Colonic mucosa (tissue), 4 donors: ENCODE measurements around the gene CDHR2. TPM values are rescaled to one million over a fixed set of nuclear protein-coding genes. Genes with fewer than 3 reads are reported as not detected.
A peak's percentile ranks its signal among the peaks of the same experiment; 100 is the strongest.

Source experiments
- DNase-seq: peaks from one replicate; pipeline ENCODE4 v3.0.0-alpha.2; 2020
- H3K27ac ChIP-seq: fragments of 200-600 bp; one replicate; pipeline ENCODE4 v1.8.0; 2021
- H3K27me3 ChIP-seq: fragments of 200-600 bp; one replicate; pipeline ENCODE4 v1.8.0; 2021
- H3K36me3 ChIP-seq: fragments of 200-600 bp; one replicate; pipeline ENCODE4 v1.8.0; 2021
- H3K4me1 ChIP-seq: fragments of 200-600 bp; one replicate; pipeline ENCODE4 v1.8.0; 2021; ENCODE audit warnings: mild to moderate bottlenecking
- H3K4me3 ChIP-seq: fragments of 200-600 bp; one replicate; pipeline ENCODE4 v1.8.0; 2021
- H3K9ac ChIP-seq, 2 donors: one replicate each; pipeline ENCODE4 v1.7.0; 2013; ENCODE audit warnings: control low read depth in 2 of 2, low read depth in 2 of 2, low read length in 2 of 2
- H3K9me3 ChIP-seq: fragments of 200-600 bp; one replicate; pipeline ENCODE4 v1.8.0; 2021
- CTCF ChIP-seq: fragments of 200-600 bp; IDR thresholded peaks from one replicate; pipeline ENCODE4 v1.8.0; 2022; ENCODE audit warnings: antibody characterized with exemption, mild to moderate bottlenecking
- intact Hi-C: fragments of 100-400 bp; cut with DNase I; formaldehyde crosslinking; loops from one replicate; pipeline ENCODE4 v1.14.1; 2022
- total RNA-seq, 2 donors: library from RNA; stranded (reverse); fragmentation: NEBNext Ultra II Directional in 1 of 2; extraction: Animal tissue kit (Norgen Biotek cat#: 25700) in 1 of 2; gene quantifications; one replicate each; pipeline ENCODE4 v1.2.1, GENCODE V29; 2021
- donor health status: healthy.
- donor health status: DM: no; HTN: no; CAD: no.
- donor health status: DM: no; HTN: no; CAD: no.

The CDHR2 gene
- total RNA-seq, 2 donors from 2014 or later, result 42.8 to 60.2 TPM

- intact Hi-C loops, result loop anchor here (10.0 kb wide), 1 partner anchor 124 kb away; the partner anchor contains the start of gene CLTB
- Histone ChIP-seq H3K4me1 (peaks cover 24% of the 10 kb centered on the region), H3K9ac (peak overlapping the region in 1 of 2 donors; percentile 99), H3K4me3 (peak overlapping the region; percentile 81), H3K9me3 (no peaks in the 10 kb centered on the region), H3K27ac (peak overlapping the region; percentile 97), H3K27me3 (no peaks in the 10 kb centered on the region), H3K36me3 (no peaks in the 10 kb centered on the region)
- no peak for TF ChIP-seq CTCF
- DNase-seq, result no peak
Measured at GRCh38 chr5:176538230-176538988, 10.7 kb upstream of the CDHR2 start.

GRCh38 chr5:176538989-176539384, 10.2 kb upstream of the CDHR2 start:
- H3K4me1 ChIP-seq, result peaks cover 20% of the 10 kb centered on the region
- no peaks in the 10 kb centered on the region for H3K9me3 ChIP-seq
- H3K27ac ChIP-seq, result no peak overlapping the region
- no peak overlapping the region for H3K9ac ChIP-seq
- no peak overlapping the region for H3K4me3 ChIP-seq
- H3K27me3 ChIP-seq, result no peaks in the 10 kb centered on the region
- intact Hi-C loops, result loop anchor here (10.0 kb wide), 1 partner anchor 124 kb away; the partner anchor contains the start of gene CLTB
- H3K36me3 ChIP-seq, result no peaks in the 10 kb centered on the region
- DNase-seq, result no peak
- no peak for TF ChIP-seq CTCF

- Histone ChIP-seq H3K4me3 (no peak overlapping the region), H3K9ac (peak overlapping the region in 1 of 2 donors; percentile 95), H3K27ac (no peak overlapping the region), H3K36me3 (no peaks in the 10 kb centered on the region), H3K9me3 (no peaks in the 10 kb centered on the region), H3K4me1 (peaks cover 9% of the 10 kb centered on the region), H3K27me3 (no peaks in the 10 kb centered on the region)
- intact Hi-C loops, result no loop called here
- DNase-seq, result no peak
- TF ChIP-seq CTCF, result no peak
Measured at GRCh38 chr5:176540476-176540899, 8.7 kb upstream of the CDHR2 start.

- DNase-seq, result no peak
- Histone ChIP-seq H3K9ac (peak overlapping the region in 1 of 2 donors; percentile 95), H3K27me3 (no peaks in the 10 kb centered on the region), H3K27ac (peak overlapping the region; percentile 79), H3K9me3 (no peaks in the 10 kb centered on the region), H3K4me1 (peaks cover 9% of the 10 kb centered on the region), H3K4me3 (no peak overlapping the region), H3K36me3 (no peaks in the 10 kb centered on the region)
- TF ChIP-seq CTCF, result no peak
- intact Hi-C loops, result no loop called here
Measured at GRCh38 chr5:176540956-176541337, 8.2 kb upstream of the CDHR2 start.

GRCh38 chr5:176541338-176542134, 7.6 kb upstream of the CDHR2 start:
- peak overlapping the region; percentile 55 for H3K4me3 ChIP-seq
- no peaks in the 10 kb centered on the region for H3K27me3 ChIP-seq
- TF ChIP-seq CTCF, result no peak
- peak; percentile 82 for DNase-seq
- H3K9me3 ChIP-seq, result no peaks in the 10 kb centered on the region
- peak overlapping the region; percentile 94 to 95 for H3K9ac ChIP-seq
- peaks cover 13% of the 10 kb centered on the region for H3K4me1 ChIP-seq
- intact Hi-C loops, result no loop called here
- no peaks in the 10 kb centered on the region for H3K36me3 ChIP-seq
- peak overlapping the region; percentile 79 for H3K27ac ChIP-seq
